HG02970 (cell line): ENCODE data around the gene HOXC10.

Experiments
- ATAC-seq: cut with Tn5 transposase; IDR thresholded peaks from one replicate; pipeline ENCODE4 v1.9.1; 2021; ENCODE audit warnings: mild to moderate bottlenecking, moderate library complexity, moderate number of reproducible peaks; ENCODE audit not compliant: unreplicated experiment, low FRiP score

The HOXC10 gene

DNA sequence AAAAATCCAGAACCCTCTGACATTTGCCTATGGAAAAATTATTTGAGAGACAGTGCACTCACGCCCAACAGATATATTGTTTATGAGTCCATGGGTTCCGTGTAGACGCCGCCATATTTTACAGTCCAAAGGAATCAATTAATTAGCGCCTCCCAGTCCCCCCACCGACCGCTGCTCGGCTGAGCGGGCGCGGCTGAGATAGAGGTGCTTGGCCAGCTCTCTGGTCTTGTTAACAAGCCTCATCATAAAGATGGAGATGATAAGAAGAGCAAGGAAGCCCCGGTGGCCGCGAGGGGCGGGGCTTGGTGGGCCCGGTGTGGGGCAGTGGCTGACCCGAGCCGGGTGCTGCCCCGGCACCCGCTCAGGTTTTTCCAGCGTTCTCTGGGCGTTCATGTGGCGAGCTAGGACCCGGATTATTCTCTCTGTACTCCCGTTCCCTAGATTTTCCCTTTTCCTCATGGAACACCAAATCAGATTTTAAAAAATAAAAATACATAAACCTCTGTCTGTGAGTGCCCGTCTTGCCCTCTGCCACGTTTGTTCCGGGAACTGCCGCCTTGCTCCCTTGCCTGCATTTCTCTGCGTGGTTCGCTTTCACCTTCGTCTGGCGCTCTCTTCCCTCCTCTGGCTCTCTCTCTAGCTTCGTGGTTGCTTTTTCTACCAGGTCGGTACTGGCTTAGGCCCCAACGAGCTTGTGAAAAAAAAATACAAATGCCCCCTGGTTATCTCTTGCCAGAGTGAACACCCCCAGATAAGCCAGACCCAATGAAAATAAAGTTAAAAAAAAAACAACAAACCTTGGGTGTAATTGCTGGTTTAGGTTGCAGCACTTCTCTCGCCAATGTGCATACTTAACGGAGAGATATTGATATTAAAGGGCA is 21.3 kb upstream of the HOXC10 start:
- no peak for ATAC-seq

DNA sequence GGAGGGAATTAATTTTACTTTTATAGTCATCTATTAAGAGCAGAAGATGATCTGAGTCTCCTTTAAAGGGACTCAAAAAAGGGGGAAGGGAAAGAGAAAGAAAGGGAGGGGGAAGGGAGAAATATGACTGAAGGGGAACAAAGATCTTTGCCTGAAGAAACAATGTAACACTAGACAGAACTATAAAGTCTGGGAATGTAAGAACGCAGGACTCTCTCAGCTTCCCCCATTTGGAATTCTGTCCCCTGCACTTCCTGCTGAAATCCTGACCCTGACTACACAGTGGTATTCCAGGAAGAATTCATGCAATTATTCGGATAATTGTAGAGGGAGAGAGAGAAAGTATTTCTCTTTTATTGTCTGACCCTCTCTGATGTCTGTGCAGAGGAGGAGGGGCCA is 20.6 kb upstream of the HOXC10 start:
- no peak for ATAC-seq

DNA sequence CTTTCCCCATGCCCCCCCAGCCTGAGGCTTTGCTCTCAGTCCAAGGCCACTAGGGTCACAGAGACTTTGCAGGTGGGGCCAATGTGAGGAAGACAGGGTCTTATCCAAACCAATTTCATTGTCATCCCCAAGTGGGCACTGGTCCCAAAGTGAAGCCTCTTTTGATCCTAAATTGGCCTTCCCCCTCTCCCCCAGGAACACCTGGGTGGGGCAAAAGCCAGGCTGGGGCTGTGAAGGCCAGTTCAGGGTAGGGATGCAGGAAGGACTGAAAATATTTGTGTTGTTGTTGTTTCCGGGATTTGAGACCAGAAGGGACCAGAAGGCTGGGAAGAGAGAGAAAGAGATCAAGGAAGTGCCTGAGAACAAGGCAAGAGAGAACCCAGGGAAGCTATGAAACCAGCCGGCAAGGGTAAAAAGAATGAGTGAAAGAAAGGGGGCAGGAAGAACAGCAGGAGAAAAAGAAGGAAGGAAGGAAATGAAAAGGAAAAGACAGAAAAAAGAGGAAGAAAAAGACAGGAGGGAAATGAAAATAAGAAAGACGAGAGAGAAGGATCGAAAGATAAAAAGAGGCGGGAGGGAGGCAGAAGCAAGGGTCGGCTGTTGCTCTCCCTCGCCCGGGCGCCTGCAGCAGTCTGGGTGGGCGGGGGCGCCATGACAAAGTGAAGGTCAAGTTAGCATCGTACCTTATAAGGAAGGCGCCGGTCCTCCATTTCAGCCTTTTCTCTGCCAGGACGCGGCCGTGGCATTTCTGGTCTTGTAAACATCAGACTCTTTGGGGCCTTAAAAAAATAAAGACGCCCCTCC is 19.5 kb upstream of the HOXC10 start:
- ATAC-seq: no peak

DNA sequence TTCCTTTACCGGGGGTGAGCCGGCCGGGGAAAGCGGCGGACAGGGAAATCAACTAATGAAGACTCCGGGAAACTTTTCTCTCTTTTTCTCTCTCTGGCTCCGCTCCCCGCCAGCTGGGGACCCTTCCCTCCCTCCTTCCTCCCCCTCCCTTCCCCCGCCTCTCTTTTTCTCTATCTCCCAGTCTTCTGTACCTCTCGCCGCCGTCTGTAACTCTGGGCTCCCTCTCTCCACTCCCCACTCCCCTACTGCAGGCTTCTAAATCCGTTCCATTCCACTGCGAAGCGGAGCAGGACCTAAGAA is 18.9 kb upstream of the HOXC10 start:
- no peak for ATAC-seq

DNA sequence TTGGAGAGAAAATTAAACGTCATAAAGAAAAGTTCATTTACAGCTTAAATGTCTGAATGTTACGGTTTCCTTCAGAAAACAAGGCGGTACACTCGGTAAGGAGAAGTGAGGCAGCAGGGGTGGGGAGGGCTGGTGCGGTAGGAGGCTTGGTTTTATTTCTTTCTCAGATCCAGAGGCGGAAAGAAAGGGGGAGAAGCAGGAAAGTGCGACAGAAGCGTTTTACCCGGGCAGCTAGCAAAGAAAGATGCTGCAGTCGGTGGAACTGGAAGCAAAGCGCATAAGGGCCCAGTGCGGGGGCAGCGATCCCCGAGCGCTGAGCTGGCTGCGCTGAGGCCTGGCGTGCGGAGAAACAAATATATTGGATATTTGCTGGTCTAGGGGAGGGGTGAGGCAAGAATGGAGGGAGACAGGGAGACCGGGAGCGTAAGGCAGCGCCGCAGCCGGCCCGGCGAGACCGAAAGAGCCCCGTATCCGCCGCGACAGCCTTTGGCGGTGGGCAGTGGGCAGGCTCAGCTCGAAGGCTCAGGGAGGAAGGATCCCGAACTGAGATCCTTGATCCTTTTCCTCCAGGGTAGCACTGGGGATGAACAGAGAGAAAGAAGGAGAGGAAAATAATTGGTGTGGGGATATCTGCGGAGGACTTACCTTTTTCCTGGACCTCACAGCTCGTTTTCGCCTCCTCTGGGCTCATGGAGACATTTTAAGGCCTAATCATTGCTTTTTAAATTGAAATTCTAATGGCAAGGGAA is 18.4 kb upstream of the HOXC10 start:
- no peak for ATAC-seq

DNA sequence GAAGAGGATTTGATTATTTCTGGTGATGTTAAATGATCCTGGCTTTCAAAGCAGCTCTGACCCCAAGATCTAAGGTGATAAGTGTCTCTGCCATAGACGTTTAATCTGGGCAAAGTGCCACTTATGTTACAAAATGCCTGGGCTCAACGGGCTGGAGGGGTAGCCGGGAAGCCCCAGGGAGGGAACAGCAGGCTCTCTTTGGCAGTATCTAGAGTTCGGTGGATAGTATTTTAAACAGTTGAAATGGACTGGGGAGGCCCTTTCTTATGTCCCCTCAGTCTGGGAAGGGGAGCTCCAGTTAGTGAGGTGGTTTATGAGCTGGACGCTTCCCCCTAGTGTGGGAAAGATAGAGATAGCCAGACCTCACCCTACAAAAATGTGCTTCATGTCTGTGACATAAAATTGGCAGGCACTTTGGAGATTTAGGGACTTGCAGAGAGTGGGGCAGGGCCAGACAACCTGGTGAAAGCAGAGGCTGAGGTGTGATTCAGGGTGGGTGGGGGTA is 17.5 kb upstream of the HOXC10 start:
- no peak for ATAC-seq

DNA sequence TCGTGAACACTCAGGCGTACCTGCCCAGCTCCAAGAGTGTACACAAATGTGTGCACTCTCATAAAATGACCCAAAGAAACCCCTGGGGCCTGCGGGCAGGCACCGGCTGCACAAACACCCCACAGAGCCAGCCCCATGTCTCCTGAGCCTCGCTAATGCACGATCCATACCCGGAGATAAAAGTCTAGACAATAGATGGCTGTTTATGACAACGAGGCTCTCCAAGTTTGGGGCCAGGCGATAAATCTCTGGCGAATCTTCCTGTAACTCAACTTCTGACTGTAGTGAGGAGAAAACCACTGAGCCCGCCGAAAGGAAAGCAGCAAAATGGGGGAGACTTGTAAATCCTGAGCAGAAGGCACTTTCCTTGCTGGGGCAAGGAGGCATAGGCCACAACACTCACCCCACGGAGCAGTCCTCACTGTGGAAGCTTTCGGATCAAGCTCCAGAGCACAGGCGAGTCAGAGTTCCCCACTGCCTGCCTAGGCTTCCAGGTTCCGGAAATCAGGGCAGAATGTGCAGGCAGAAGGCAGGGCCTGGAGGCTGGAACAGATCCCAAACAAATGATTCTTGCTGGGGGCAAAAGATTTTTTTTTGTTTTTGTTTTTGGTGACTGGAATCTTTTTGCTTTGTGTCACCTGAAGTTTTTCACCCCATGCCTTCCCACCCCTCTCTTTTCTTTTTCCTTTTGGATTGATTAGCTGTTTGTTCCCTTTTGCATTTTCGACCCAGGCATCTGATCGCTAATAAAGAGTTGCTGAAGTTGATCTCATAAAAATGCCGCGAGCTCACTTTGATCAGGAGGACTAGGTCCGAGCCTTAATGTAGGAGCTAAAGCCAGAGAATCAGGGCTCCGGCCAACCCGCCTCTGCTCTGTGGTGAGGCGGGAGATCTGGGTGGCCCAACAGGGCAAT is 16.5 kb upstream of the HOXC10 start:
- no peak for ATAC-seq

DNA sequence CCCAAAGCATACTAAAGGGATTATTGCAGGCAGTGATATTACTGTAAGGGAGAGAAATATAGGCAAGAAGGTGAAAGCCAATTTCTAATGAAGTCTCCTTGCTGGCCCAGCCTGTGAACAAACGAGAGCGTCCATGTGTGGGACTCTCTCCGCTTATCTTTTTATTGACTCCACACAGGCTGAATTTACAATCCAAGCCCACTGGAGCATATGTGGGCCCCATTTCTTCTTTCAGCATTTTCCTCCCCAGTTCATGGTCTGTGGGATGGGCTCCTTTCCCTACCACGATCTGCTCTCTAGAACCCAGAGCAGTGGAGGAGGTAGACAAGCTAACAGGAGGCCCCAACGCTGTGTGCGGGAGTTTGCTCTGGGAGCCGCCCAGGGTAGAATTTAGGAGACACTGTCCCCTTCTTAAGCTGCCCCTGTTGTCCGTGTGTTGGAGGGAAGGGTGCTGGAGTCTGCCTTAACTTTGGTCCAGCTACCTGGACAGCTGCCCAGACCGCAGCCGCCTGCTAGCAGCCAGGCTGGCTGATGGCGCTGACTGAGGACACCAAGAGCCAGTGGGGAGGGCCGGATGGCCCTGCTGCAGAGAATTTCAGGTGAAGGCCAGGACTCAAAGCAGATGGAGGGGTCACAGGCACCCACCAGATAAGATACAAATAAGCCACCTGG is 15.2 kb upstream of the HOXC10 start:
- ATAC-seq: no peak

DNA sequence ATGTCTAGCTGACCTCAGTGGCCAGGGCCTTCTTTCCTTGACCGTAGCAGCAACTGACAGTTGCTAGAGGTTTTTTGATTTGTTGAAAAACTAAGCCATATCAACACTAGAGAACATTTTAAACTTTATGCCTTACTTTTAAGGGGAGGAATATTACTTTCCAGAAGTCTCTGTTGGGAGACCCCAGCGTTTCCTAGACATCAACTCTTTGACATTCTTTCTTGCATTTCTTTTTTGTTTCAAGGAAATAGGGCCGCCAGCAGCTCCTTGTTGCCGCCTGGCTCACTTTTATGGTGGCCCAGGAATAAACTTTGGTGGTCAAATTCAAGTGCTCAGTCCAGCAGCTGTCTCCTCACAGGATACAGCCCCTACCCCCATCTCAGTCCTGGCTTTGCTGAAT is 14.5 kb upstream of the HOXC10 start:
- ATAC-seq: no peak

DNA sequence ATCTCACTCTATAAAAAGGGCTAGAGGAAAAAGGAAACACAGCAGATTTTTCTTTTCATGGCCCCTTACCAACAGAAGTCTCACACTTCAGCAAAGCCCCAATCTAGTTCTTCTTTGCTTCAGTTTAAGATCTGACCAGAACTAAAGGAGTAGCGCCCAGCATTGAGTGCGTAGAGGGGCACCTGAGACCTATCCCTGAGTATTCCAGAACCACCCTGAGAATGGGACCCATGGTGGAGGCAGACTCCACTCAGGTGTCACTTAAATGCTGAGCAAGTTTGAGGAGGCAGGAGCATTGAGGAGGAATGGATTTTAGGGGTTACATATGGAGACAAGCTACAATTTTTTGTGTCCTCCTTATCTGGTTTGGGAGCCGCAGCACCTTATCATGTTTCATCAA is 13.8 kb upstream of the HOXC10 start:
- no peak for ATAC-seq

DNA sequence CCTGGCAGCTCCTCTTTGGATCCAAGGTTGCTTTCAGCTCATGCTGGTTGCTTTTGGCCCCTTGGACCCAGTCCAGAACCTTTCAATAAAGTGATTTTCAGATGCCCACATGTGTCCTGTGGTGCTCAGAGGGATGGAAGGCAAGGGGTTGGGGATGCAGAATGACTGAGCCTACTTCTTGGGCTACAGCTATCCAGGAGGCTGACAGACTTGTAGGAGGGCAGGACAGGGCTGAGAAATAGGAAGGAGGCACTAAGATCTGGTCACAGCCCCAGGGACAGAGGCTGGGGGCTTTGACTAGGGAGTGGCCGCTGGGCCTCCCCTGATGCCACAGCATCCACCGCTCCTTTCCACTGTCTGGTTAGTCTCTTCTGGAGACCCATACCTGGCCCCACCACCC is 13.3 kb upstream of the HOXC10 start:
- ATAC-seq: no peak

DNA sequence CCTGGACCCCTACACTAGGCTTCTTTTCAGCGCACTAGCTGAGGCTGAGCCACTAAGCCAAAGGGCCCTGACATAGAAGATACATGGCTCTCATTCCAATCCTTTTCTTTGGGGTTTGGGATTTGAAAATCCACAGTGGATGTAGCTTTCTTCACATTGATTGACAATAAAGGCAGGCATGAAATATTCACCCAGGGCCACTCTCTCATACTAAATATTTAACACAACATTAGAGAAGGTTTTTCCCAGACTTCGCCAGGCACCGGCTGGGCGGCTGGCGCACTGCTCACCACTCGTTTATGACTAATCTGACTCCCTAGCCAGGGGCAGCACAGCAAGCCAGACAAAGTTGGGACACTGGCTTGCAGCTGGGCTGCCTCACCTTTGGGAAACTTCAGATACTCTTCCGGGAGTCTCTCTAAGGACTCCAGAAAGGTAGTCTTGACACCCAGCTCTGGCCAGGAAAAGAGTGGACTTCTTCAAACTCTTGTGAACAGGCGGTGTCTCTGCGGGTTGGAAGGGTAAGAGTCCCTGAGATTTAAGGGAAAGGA is 12.7 kb upstream of the HOXC10 start:
- ATAC-seq: no peak

DNA sequence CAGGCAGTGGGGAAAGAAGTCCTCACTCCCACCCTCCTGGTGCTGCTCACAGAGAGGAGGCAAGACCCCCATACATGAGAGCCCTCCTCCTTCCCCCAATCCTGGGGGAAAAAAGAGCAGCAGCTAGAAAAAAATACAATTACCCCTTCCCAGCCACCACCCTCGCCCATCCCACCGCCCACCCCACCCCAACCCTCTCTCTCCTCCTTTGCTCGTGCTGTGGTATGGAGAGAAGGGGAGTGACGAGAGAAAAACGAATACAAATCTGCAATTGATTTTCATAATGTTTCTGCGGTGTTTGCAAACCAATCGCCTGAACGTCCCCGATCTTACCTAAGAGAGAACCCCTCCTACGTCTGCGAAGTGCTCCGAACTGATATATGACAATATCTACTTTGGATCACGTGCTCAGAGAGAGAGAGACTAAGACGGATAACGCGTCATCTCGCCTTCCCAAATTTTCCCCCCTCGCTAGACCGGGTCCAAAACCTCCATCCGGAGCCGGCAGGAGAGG is 12.2 kb upstream of the HOXC10 start, which contains the start of gene HOXC11:
TSS of gene HOXC11 (plus strand) at position 405 of the 514 bp plus-strand sequence. CDS start 116 bp downstream, outside the sequence.
- ATAC-seq: no peak

DNA sequence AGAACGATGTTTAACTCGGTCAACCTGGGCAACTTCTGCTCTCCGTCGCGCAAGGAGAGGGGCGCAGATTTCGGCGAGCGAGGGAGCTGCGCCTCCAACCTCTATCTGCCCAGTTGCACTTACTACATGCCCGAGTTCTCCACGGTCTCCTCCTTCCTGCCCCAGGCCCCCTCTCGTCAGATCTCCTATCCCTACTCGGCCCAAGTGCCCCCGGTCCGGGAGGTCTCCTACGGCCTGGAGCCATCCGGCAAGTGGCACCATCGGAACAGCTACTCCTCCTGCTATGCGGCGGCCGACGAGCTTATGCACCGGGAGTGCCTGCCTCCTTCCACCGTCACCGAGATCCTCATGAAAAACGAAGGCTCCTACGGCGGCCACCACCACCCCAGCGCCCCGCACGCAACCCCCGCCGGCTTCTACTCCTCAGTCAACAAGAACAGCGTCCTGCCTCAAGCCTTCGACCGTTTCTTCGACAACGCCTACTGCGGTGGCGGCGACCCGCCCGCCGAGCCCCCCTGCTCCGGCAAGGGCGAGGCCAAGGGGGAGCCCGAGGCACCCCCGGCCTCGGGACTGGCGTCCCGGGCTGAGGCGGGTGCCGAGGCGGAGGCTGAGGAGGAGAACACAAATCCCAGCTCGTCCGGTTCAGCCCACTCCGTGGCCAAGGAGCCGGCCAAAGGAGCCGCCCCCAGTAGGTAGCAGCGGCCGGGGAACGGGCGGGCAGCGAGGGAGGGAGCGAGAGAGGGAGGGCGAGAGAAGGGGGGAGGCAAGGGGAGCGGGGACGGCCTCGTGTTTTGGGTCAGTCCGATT is 11.5 kb upstream of the HOXC10 start:
- ATAC-seq: no peak

DNA sequence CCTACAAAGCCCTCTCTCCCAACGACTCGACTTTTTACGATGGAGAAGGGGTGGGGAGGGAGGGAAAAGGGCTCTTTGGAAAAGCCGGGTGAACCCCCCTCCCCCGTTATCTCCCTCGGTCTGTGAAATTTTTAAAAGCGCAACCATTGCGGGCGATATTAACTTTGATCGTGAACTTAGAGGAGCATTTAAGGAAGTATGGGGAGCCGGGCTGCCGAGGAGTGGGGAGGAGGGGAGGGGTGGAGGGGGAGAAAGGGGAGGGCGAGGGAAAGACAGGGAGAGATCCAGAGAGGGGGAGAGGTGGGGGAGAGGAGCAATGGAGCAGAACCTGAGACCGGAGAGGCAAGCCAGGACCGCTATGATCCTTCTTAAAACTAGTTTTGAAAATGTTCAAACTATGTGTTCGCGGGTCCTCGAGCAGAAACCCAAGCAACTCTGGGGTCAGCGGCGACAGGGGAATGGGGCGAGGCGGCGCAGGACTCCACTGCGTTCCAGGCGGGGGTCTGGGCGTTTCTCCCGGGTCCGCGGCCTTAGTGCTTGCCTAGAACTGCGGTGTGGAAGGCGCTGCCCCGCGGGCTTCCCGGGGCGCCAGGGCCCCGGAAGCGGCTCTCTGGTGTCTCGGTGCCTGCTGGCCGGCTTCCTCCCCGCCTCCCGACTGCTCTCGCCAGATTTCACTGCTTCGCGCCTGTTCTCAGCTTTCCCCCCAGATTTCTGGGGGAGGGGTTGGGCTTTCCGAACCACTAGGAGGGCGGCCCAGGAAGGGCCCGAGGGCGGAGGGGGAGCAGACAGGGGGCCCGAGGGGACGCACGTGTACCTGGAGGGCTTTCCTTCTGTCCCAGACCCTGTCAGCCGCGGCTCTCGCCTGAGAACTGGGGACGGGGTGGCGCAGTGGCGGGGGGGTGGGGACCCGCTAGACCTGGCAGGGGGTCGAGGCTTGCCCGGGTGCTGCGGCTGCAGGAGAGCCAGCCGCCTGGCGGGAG is 10.6 kb upstream of the HOXC10 start, which contains the start of gene HOTAIR:
TSS of gene HOTAIR (minus strand) at position 871 of the 980 bp plus-strand sequence.
- no peak for ATAC-seq

DNA sequence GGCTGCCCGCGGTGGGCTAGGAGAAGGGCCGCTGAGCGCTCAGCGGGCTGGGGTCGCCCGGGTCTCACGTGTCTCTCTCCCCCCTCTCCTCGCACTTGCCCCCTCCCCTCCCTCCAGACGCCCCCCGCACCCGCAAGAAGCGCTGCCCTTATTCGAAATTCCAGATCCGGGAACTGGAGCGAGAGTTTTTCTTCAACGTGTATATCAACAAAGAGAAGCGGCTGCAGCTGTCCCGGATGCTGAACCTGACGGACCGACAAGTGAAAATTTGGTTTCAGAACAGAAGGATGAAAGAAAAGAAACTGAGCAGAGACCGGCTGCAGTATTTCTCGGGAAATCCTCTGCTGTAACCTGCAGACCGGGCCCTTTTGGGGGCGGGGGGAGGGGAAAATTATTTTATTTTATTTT is 9.9 kb upstream of the HOXC10 start:
- ATAC-seq: no peak
